Thyroid gland (tissue), 4 donors: ENCODE data around the gene ALDH1A2.

Experiments
- CTCF ChIP-seq, 6 experiments: fragments of 200-600 bp in 3 of 6; fragments of 450-650 bp in 3 of 6; sonication (generic) in 3 of 6; IDR thresholded peaks; one replicate each; pipeline ENCODE4 v1.5.1; 2016 to 2019; ENCODE audit warnings: antibody characterized with exemption in 6 of 6, mild to moderate bottlenecking in 2 of 6, inconsistent platforms in 1 of 6, moderate library complexity in 1 of 6
- POLR2A ChIP-seq, 2 donors: fragments of 450-650 bp; IDR thresholded peaks; one replicate each; pipeline ENCODE4 v1.6.1; 2017; ENCODE audit warnings: antibody characterized with exemption in 2 of 2, mild to moderate bottlenecking in 2 of 2, moderate library complexity in 1 of 2

GRCh38 chr15:58058073-58058472, 7.4 kb downstream of the ALDH1A2 start:
- TF ChIP-seq CTCF (IDR thresholded peaks at IDR 0.05) = no peak
- no peak for TF ChIP-seq POLR2A (IDR thresholded peaks at IDR 0.05)
